Measurements from ENCODE around the gene POGZ.

The POGZ gene

GRCh38 chr1:151495316-151495715 lies 36.0 kb upstream of the POGZ start:
- Histone ChIP-seq H3K4me3 (no peak overlapping the region), H3K27ac (no peak overlapping the region), H3K4me2 (no peak overlapping the region), H3K27me3 (no peaks in the 10 kb centered on the region), H4K20me1 (no peaks in the 10 kb centered on the region), H3K4me1 (no peaks in the 10 kb centered on the region), H3K9me3 (replicated peaks in 1 of 11) (no peaks in the 10 kb centered on the region), H3K36me3 (no peaks in the 10 kb centered on the region), H3K9ac (no peak overlapping the region)
- TF ChIP-seq Cebpa-rat (IDR thresholded peaks at IDR 0.05): no peak

GRCh38 chr1:151494741-151495281 lies 35.5 kb upstream of the POGZ start:
- no peaks in the 10 kb centered on the region for H3K27me3 ChIP-seq
- H3K4me2 ChIP-seq: no peak overlapping the region
- no peaks in the 10 kb centered on the region for H3K4me1 ChIP-seq
- TF ChIP-seq Cebpa-rat (IDR thresholded peaks at IDR 0.05): no peak
- H3K9ac ChIP-seq: no peak overlapping the region
- H4K20me1 ChIP-seq: no peaks in the 10 kb centered on the region
- H3K9me3 ChIP-seq (replicated peaks in 1 of 11): no peaks in the 10 kb centered on the region
- no peak overlapping the region for H3K4me3 ChIP-seq
- H3K36me3 ChIP-seq: no peaks in the 10 kb centered on the region
- H3K27ac ChIP-seq: no peak overlapping the region

GRCh38 chr1:151493042-151493441 lies 33.7 kb upstream of the POGZ start:
- TF ChIP-seq Cebpa-rat (IDR thresholded peaks at IDR 0.05): no peak
- H3K9ac ChIP-seq: no peak overlapping the region
- no peaks in the 10 kb centered on the region; a peak in 1 of 20 replicates for H3K4me1 ChIP-seq
- no peak overlapping the region for H3K4me3 ChIP-seq
- H3K9me3 ChIP-seq (replicated peaks in 1 of 11): no peaks in the 10 kb centered on the region
- no peak overlapping the region for H3K4me2 ChIP-seq
- H3K36me3 ChIP-seq: no peaks in the 10 kb centered on the region
- H3K27ac ChIP-seq: no peak overlapping the region
- no peaks in the 10 kb centered on the region for H4K20me1 ChIP-seq
- H3K27me3 ChIP-seq: no peaks in the 10 kb centered on the region

GRCh38 chr1:151492120-151492519 lies 32.8 kb upstream of the POGZ start:
- no peaks in the 10 kb centered on the region for H3K36me3 ChIP-seq
- no peak for TF ChIP-seq Cebpa-rat (IDR thresholded peaks at IDR 0.05)
- no peak overlapping the region for H3K4me2 ChIP-seq

GRCh38 chr1:151491641-151492040 lies 32.3 kb upstream of the POGZ start:
- Histone ChIP-seq H3K9ac (no peak overlapping the region), H3K9me3 (replicated peaks in 1 of 11) (no peaks in the 10 kb centered on the region), H3K4me2 (no peak overlapping the region), H3K4me3 (no peak overlapping the region), H3K4me1 (no peaks in the 10 kb centered on the region; a peak in 1 of 20 replicates), H3K27me3 (no peaks in the 10 kb centered on the region), H4K20me1 (no peaks in the 10 kb centered on the region), H3K27ac (no peak overlapping the region), H3K36me3 (no peaks in the 10 kb centered on the region)
- TF ChIP-seq Cebpa-rat (IDR thresholded peaks at IDR 0.05): no peak

More at GRCh38 chr1:151492120-151492519, 32.8 kb upstream of the POGZ start:
- Histone ChIP-seq H3K9ac (no peak overlapping the region), H4K20me1 (no peaks in the 10 kb centered on the region), H3K27me3 (no peaks in the 10 kb centered on the region), H3K9me3 (replicated peaks in 1 of 11) (no peaks in the 10 kb centered on the region), H3K4me3 (no peak overlapping the region), H3K4me1 (no peaks in the 10 kb centered on the region; a peak in 1 of 20 replicates), H3K27ac (no peak overlapping the region)

GRCh38 chr1:151486557-151486956 lies 27.3 kb upstream of the POGZ start:
- H3K4me2 ChIP-seq: no peak overlapping the region
- TF ChIP-seq Cebpa-rat (IDR thresholded peaks at IDR 0.05): no peak
- H3K4me3 ChIP-seq: no peak overlapping the region
- H3K36me3 ChIP-seq: no peaks in the 10 kb centered on the region
- H3K9ac ChIP-seq: no peak overlapping the region
- H3K9me3 ChIP-seq (replicated peaks in 1 of 11): peaks cover 9 to 14% (median 11%) of the 10 kb centered on the region in 11 experiments
- no peaks in the 10 kb centered on the region for H4K20me1 ChIP-seq
- H3K4me1 ChIP-seq: no peaks in the 10 kb centered on the region; a peak in 1 of 20 replicates
- H3K27me3 ChIP-seq: no peaks in the 10 kb centered on the region
- no peak overlapping the region for H3K27ac ChIP-seq

GRCh38 chr1:151485685-151486255 lies 26.5 kb upstream of the POGZ start:
- no peak for TF ChIP-seq Cebpa-rat (IDR thresholded peaks at IDR 0.05)
- no peak overlapping the region for H3K4me3 ChIP-seq

GRCh38 chr1:151482017-151482416 lies 22.7 kb upstream of the POGZ start:
- Histone ChIP-seq H3K4me3 (no peak overlapping the region), H3K36me3 (no peaks in the 10 kb centered on the region)
- no peak for TF ChIP-seq Cebpa-rat (IDR thresholded peaks at IDR 0.05)

More at GRCh38 chr1:151485685-151486255, 26.5 kb upstream of the POGZ start:
- no peaks in the 10 kb centered on the region for H3K36me3 ChIP-seq
- no peak overlapping the region for H3K9ac ChIP-seq
- no peak overlapping the region for H3K27ac ChIP-seq
- no peaks in the 10 kb centered on the region for H3K27me3 ChIP-seq
- H3K9me3 ChIP-seq (replicated peaks in 1 of 11): peaks cover 14 to 21% (median 17%) of the 10 kb centered on the region in 11 experiments
- no peaks in the 10 kb centered on the region for H4K20me1 ChIP-seq
- no peaks in the 10 kb centered on the region; a peak in 1 of 20 replicates for H3K4me1 ChIP-seq
- no peak overlapping the region for H3K4me2 ChIP-seq

GRCh38 chr1:151479462-151479861 lies 20.2 kb upstream of the POGZ start:
- Histone ChIP-seq H4K20me1 (no peaks in the 10 kb centered on the region), H3K9me3 (replicated peaks in 1 of 11) (peaks cover 14 to 21% (median 17%) of the 10 kb centered on the region in 11 experiments), H3K36me3 (no peaks in the 10 kb centered on the region), H3K4me3 (no peak overlapping the region), H3K27me3 (no peaks in the 10 kb centered on the region), H3K4me2 (no peak overlapping the region), H3K9ac (no peak overlapping the region), H3K4me1 (no peaks in the 10 kb centered on the region), H3K27ac (no peak overlapping the region)
- TF ChIP-seq Cebpa-rat (IDR thresholded peaks at IDR 0.05): no peak

More at GRCh38 chr1:151482017-151482416, 22.7 kb upstream of the POGZ start:
- no peaks in the 10 kb centered on the region for H4K20me1 ChIP-seq
- peaks cover 14 to 21% (median 17%) of the 10 kb centered on the region in 11 experiments for H3K9me3 ChIP-seq (replicated peaks in 1 of 11)
- no peaks in the 10 kb centered on the region for H3K27me3 ChIP-seq
- H3K27ac ChIP-seq: no peak overlapping the region
- no peaks in the 10 kb centered on the region for H3K4me1 ChIP-seq
- H3K9ac ChIP-seq: no peak overlapping the region
- no peak overlapping the region for H3K4me2 ChIP-seq

- no peak for TF ChIP-seq Cebpa-rat (IDR thresholded peaks at IDR 0.05)
Observed at GRCh38 chr1:151478923-151479322, 19.6 kb upstream of the POGZ start.

More at GRCh38 chr1:151478923-151479322, 19.6 kb upstream of the POGZ start:
- H3K4me3 ChIP-seq: no peak overlapping the region
- H4K20me1 ChIP-seq: no peaks in the 10 kb centered on the region
- H3K4me2 ChIP-seq: no peak overlapping the region
- H3K36me3 ChIP-seq: no peaks in the 10 kb centered on the region
- no peak overlapping the region for H3K9ac ChIP-seq
- 0 out of 22 replicates have a peak, but pooled peaks cover 0 to 1% (median 0%) of the 10 kb centered on the region in 11 experiments for H3K27me3 ChIP-seq
- no peak overlapping the region for H3K27ac ChIP-seq
- H3K9me3 ChIP-seq (replicated peaks in 1 of 11): peaks cover 14 to 21% (median 17%) of the 10 kb centered on the region in 11 experiments
- no peaks in the 10 kb centered on the region for H3K4me1 ChIP-seq
